ENCODE results near the gene CNFN. TPM values are rescaled to one million over a fixed set of nuclear protein-coding genes. Genes with fewer than 3 reads are reported as not detected.

CNFN gene
- total RNA-seq, 2 experiments from 2014 or later = not detected

DNA sequence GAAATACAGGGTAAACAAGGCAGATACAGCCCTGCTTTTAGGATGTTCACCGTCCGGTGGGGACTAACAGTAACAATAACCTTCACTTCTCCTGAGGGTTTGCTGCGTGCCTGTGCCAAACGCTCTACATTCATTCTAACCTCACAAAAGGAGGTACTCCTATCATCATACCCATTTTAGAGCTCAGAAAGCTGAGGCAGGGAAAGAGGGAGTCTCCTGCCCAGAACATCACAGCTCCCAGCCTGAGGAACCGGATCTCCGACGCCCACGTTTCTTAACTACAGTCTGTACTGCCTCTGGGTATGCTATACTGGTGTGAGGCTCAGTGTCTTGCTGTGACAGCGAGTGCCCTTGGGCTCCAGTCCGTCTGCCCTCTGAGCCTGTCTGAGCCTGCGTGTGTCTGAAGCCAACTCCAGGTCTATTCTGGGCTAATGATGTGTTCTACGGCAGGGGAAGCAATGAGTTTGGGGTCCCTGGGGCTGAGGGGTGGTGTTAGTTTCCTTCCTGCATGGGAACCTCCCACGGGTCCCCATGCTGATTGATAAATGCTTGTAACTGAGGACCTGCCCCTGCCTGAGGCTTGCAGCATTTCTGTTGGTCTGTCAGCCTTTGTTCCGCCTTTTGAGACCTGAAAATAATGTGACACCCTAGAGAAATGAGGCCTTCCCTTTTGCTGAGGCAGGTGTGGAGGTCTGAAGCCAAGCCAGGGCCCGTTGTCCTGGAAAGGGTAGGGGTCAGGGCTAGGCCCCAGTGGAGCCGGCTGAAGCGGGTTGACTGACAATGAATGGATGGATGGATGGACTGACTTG, 32.2 kb upstream of the CNFN start:
- Mint-ChIP-seq H3K4me3 (peak overlapping the region; percentile 92), H3K27me3 (no peaks in the 10 kb centered on the region), H3K36me3 (peaks cover 3% of the 10 kb centered on the region), H3K9me3 (no peaks in the 10 kb centered on the region), H3K4me1 (peaks cover 36% of the 10 kb centered on the region), H3K27ac (peak overlapping the region; percentile 88)
- ATAC-seq (ENCODE audit: low read depth) = no peak
- POLR2A ChIA-PET = interaction anchor here (0.6 to 1.7 kb wide), 5 partner anchors 13 to 346 kb away, joined by 3 to 7 read pairs (median 4); partner anchors contain the start of gene ZNF574
- no peak for DNase-seq

DNA sequence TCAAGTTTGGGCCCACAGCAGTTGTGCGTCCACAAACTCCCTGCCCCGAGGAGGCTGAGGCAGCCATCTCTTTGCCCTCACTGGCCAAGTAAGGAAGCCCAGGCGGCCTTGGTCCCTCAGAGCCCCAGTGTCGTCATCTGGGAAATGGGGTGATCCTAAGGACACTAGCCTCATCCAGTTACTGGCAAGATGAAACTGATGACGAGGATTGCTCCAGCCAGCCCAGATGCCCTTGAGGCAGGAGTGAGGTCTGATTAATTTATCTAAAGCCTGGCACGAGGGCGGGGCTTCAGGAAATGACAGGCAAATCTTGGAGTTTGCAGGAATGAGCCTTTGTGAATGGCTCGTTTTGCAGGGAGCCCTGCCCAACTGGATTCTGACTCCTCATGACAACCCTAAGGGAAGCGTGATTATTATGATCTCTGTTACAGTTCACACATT, 31.5 kb upstream of the CNFN start:
- DNase-seq (no peak), ATAC-seq (ENCODE audit: low read depth) (no peak)
- H3K36me3 Mint-ChIP-seq = peaks cover 3% of the 10 kb centered on the region
- no peaks in the 10 kb centered on the region for H3K27me3 Mint-ChIP-seq
- H3K27ac Mint-ChIP-seq = peak overlapping the region; percentile 43
- peaks cover 36% of the 10 kb centered on the region for H3K4me1 Mint-ChIP-seq
- H3K4me3 Mint-ChIP-seq = peak overlapping the region; percentile 92
- no peaks in the 10 kb centered on the region for H3K9me3 Mint-ChIP-seq
- POLR2A ChIA-PET = no interaction called here

DNA sequence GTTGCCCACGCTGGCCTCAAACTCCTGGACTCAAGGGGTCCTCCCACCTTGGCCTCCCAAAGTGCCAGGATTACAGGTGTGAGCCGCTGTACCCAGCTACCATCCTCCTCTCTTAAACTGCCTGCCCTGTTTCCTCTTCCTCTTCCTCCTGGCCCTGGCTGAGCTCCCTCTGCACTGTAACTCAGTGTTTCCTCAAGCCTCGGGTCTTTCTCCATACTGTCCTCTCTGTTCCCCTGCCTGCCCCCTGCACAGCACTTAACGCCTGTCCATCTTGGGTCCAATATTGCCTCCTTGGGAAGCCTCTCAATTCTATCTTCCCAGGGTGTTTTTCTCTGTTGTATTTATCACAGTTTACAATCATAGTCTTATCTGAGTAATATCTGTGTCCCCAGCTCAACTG, 31.0 kb upstream of the CNFN start:
- no peaks in the 10 kb centered on the region for H3K27me3 Mint-ChIP-seq

DNA sequence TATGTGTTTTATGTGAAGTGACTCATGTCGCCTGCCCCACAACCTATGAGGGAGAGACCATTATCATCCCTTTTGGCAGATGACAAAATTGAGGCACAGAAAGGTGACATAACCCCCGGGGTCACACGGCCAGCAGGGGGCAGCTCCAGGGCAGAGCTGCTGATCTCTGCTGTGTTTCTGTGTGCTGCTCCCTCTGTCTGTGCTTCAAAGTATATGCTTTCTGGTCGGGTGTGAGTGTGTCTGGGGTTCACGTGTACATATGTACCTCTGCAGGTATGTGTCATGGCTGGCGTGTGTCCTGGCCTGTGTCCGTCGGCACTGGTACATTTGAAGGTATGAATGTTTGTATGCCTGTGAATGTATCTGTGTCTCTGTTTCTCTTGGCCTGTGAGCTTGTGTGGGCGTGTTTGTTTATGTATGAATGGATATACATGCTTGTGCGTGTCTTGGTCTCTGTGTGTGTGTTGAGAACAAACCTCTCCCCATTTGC, 30.0 kb upstream of the CNFN start:
- H3K4me3 Mint-ChIP-seq = no peak overlapping the region
- no peaks in the 10 kb centered on the region for H3K27me3 Mint-ChIP-seq
- H3K27ac Mint-ChIP-seq = no peak overlapping the region
- DNase-seq (peak; percentile 82), ATAC-seq (ENCODE audit: low read depth) (peak; percentile 32)
- POLR2A ChIA-PET = interaction anchor here (0.7 kb wide), 2 partner anchors 12 to 307 kb away, joined by 3 to 5 read pairs; no protein-coding TSS in a partner anchor
- H3K36me3 Mint-ChIP-seq = peaks cover 3% of the 10 kb centered on the region
- H3K4me1 Mint-ChIP-seq = peaks cover 36% of the 10 kb centered on the region
- no peaks in the 10 kb centered on the region for H3K9me3 Mint-ChIP-seq

More for the DNA sequence above, 31.0 kb upstream of the CNFN start:
- Mint-ChIP-seq H3K36me3 (peaks cover 3% of the 10 kb centered on the region), H3K9me3 (no peaks in the 10 kb centered on the region), H3K27ac (peak overlapping the region; percentile 43), H3K4me1 (peaks cover 36% of the 10 kb centered on the region), H3K4me3 (peak overlapping the region; percentile 28)
- DNase-seq = no peak
- ATAC-seq (ENCODE audit: low read depth) = no peak
- POLR2A ChIA-PET = no interaction called here

DNA sequence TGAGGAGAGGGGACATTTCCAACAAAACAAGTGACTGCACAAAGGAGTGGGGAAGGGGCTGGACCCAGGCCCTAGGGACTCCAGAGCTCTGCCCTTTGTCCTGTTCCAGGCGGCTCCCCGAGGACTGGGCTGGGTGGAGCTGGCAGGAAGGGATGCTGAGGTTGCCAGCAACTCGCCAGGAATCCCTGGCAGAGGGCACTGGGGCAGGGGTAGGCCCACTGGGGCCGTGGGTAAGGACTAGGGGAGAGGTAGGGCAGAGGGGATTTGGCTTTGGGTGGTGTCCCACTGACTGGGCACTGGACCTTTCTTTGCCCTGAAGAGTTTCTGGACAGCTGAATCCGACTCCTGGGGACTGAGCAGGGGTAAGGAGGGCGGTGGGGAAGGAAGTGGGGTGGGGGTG, 29.2 kb upstream of the CNFN start:
- H3K27me3 Mint-ChIP-seq = no peaks in the 10 kb centered on the region
- no peak overlapping the region for H3K27ac Mint-ChIP-seq
- H3K36me3 Mint-ChIP-seq = peaks cover 3% of the 10 kb centered on the region
- DNase-seq (no peak), ATAC-seq (ENCODE audit: low read depth) (no peak)
- H3K4me3 Mint-ChIP-seq = no peak overlapping the region
- POLR2A ChIA-PET = no interaction called here
- H3K9me3 Mint-ChIP-seq = no peaks in the 10 kb centered on the region
- H3K4me1 Mint-ChIP-seq = peaks cover 34% of the 10 kb centered on the region

DNA sequence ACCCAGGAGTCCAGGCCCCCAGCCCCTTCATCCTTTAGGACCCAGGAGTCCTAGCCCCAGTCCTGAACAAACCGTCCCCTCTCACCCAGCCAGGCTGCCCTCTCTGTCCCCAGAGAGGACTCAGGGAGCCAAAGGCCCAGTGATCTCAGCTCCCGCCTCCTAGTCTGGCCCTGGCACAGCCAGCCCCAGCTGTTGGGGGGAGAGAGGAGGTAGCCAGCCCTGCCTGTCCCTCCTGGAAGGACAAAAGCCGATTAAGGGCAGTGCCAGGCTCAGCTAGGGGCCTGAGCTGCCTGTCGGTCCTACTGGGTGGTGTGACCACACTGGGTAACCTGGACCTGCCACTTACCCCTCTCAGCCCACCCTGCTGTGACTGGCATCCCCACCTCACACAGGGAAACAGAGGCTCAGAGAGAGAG, 22.6 kb upstream of the CNFN start:
- POLR2A ChIA-PET = interaction anchor here (0.6 kb wide), 1 partner anchor 322 kb away, joined by 3 read pairs; no protein-coding TSS in a partner anchor
- Mint-ChIP-seq H3K27ac (no peak overlapping the region), H3K27me3 (no peaks in the 10 kb centered on the region), H3K36me3 (peaks cover 2% of the 10 kb centered on the region), H3K9me3 (no peaks in the 10 kb centered on the region), H3K4me1 (peaks cover 2% of the 10 kb centered on the region), H3K4me3 (no peak overlapping the region)
- no peak for ATAC-seq (ENCODE audit: low read depth)
- DNase-seq = no peak

DNA sequence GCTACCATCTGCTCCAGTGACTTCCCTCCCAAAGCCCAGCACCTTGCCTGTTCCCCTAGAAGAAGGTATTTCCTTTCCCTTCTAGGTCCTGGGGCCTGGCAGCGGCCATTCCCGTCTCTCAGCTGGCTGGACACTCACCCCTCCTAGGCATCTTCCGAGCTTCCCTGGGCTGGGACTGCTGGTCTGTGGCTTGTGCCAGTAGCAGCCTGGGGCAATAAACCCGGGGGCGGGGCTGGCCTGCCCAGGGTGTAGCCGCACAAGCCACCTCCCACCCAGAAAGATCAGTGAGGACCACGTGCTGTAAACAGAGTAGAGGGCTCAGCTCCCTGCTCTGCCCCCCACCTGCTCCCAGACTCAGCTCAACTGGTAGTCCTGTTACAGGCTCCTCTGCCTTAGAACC, 22.1 kb upstream of the CNFN start:
- Mint-ChIP-seq H3K27ac (no peak overlapping the region), H3K4me3 (no peak overlapping the region), H3K4me1 (peaks cover 2% of the 10 kb centered on the region), H3K36me3 (peaks cover 2% of the 10 kb centered on the region), H3K9me3 (no peaks in the 10 kb centered on the region), H3K27me3 (no peaks in the 10 kb centered on the region)
- ATAC-seq (ENCODE audit: low read depth) (no peak), DNase-seq (no peak)
- POLR2A ChIA-PET = interaction anchor here (0.6 kb wide), 1 partner anchor 321 kb away, joined by 3 read pairs; no protein-coding TSS in a partner anchor

DNA sequence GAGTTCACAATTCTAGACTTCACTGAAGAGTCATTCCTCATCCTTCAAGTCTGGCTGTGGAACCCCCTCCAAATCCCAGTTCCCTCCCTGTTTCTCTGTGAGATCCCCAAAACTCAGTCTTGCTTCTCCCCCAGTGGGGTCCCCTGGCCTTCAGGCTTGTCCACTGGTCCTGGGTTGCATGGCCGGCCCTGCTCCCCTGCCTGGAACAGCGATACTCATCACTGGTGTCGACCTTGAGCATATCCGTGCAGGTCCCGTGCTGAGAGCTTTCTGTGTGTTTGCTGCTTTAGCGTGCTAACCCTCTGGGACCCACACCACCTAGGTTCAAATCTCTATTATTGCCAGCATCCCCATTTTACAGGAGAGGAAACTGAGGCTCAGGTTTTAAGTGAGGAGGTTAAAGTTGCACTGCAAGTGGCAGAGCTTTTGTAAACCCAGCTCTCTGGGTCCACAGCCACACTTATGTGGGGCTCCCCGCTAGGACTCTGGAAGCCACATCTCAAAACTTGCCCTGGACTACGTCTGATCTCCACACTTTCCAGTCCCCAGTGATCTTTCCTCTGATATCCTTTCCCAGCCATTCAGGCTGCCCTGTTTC, 21.6 kb upstream of the CNFN start:
- DNase-seq = no peak
- no peak overlapping the region for H3K4me3 Mint-ChIP-seq
- peaks cover 3% of the 10 kb centered on the region for H3K36me3 Mint-ChIP-seq
- POLR2A ChIA-PET = interaction anchor here (0.6 to 1.0 kb wide), 3 partner anchors 12 to 321 kb away, joined by 3 to 8 read pairs (median 3); no protein-coding TSS in a partner anchor
- H3K27ac Mint-ChIP-seq = peak overlapping the region; percentile 19
- H3K9me3 Mint-ChIP-seq = no peaks in the 10 kb centered on the region
- no peak for ATAC-seq (ENCODE audit: low read depth)
- no peaks in the 10 kb centered on the region for H3K27me3 Mint-ChIP-seq
- peaks cover 2% of the 10 kb centered on the region for H3K4me1 Mint-ChIP-seq

DNA sequence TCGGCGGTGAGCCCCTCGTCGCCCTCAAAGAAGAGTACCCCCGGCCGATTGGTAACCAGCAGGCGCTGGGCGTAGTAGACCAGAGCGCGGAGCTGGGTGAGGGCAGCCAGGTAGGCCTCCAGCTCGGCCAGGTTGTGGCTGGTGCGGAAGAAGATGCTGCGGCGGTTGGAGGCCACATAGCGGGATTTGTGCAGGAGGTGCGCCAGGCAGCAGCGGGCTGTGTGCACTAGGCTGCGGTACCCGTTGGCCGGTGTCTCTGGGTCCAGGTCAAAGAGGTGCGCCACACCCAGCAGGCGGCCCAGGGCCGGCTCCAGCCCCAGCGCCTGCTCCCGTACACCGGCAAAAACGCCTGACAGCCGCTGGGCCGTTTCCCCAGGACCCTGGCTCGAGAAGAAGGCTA, 20.3 kb upstream of the CNFN start:
- no peak overlapping the region for H3K27ac Mint-ChIP-seq
- H3K27me3 Mint-ChIP-seq = no peaks in the 10 kb centered on the region
- H3K4me3 Mint-ChIP-seq = no peak overlapping the region
- H3K9me3 Mint-ChIP-seq = no peaks in the 10 kb centered on the region
- no peak for ATAC-seq (ENCODE audit: low read depth)
- POLR2A ChIA-PET = no interaction called here
- no peak for DNase-seq
- peaks cover 6% of the 10 kb centered on the region for H3K36me3 Mint-ChIP-seq
- peaks cover 2% of the 10 kb centered on the region for H3K4me1 Mint-ChIP-seq

DNA sequence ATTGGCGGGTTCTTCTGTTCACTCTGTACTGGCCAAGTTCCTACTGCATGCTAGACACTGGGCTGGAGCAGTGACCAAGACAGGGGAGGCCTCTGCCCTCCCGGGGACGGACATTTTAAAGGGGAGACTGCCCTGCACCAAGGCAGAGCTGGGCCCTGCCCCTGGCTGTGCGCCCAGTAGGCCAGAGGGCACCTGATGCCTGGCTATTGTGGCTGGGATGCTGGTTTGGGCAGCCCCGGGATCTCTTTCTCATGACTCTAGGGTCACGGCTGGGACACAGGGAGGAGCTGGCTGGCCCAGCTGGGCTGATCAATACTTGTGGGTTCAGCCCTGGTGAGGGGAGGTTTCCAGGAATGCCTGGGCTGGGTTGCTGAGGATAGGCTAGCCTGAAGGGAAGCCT, 19.4 kb upstream of the CNFN start:
- Mint-ChIP-seq H3K36me3 (peaks cover 6% of the 10 kb centered on the region), H3K9me3 (no peaks in the 10 kb centered on the region), H3K27ac (no peak overlapping the region), H3K4me1 (peaks cover 2% of the 10 kb centered on the region), H3K27me3 (no peaks in the 10 kb centered on the region), H3K4me3 (no peak overlapping the region)
- ATAC-seq (ENCODE audit: low read depth) (no peak), DNase-seq (no peak)
- POLR2A ChIA-PET = no interaction called here

DNA sequence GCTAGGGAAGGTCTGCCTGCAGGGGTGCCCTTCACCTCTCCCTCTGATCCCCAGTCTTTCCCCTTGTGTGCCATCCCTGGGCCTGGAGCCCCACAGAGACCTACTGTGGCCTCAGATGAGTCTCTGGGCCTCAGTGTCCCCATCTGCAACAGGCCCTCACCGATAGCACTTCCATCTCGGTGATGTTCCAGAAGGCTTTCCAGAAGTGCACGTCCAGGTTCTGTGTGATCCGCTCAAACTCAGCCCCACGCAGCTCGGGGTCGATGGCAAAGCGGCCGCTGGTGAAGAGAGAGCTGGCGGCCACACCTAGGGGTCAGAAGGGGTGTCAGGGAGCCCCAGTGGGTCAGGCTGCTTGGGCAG, 17.7 kb upstream of the CNFN start:
- H3K27ac Mint-ChIP-seq = no peak overlapping the region
- no peak for ATAC-seq (ENCODE audit: low read depth)
- POLR2A ChIA-PET = no interaction called here
- H3K36me3 Mint-ChIP-seq = peaks cover 7% of the 10 kb centered on the region
- H3K27me3 Mint-ChIP-seq = no peaks in the 10 kb centered on the region
- H3K4me3 Mint-ChIP-seq = no peak overlapping the region
- H3K4me1 Mint-ChIP-seq = peaks cover 2% of the 10 kb centered on the region
- H3K9me3 Mint-ChIP-seq = no peaks in the 10 kb centered on the region
- no peak for DNase-seq

DNA sequence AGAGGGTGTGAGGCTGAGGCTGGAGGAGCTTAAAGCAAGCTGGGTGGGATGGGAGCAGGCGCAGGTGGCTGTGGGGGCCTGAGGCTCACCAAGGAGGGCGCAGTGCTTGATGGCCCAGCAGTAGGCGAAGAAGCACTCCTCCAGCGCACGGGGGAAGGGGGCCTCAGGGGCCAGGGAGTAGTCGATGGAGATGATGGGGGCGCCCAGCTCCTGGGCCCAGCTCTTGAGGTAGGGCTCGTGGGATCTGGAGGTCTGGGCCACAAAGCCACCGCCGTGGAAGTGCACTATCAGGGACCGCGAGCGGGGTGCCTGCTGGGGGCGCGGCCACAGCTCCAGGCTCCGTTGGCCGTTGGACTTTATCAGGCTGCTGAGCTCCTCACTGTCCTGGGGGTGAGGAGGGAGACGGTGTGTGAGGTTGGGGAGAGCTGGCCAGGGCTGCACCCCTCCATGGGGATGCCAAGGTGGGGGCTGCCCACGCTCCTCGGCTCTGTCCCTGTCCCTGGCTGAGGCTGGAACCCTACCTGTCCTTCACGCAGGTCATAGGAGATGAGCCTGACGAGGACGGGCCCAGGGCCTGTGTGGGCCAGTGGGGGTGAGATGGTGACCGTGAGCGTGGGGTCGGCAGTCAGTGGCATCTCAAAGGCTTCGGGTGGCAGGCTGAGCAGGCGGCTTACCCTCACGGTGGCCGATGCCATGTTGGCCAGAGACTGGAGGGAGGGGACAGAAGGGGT, 17.2 kb upstream of the CNFN start:
- Mint-ChIP-seq H3K27ac (no peak overlapping the region), H3K4me3 (no peak overlapping the region), H3K4me1 (peaks cover 2% of the 10 kb centered on the region), H3K27me3 (no peaks in the 10 kb centered on the region), H3K36me3 (peaks cover 7% of the 10 kb centered on the region), H3K9me3 (no peaks in the 10 kb centered on the region)
- no peak for ATAC-seq (ENCODE audit: low read depth)
- POLR2A ChIA-PET = interaction anchor here (1.0 kb wide), 1 partner anchor 10 kb away, joined by 3 read pairs; no protein-coding TSS in a partner anchor
- no peak for DNase-seq

DNA sequence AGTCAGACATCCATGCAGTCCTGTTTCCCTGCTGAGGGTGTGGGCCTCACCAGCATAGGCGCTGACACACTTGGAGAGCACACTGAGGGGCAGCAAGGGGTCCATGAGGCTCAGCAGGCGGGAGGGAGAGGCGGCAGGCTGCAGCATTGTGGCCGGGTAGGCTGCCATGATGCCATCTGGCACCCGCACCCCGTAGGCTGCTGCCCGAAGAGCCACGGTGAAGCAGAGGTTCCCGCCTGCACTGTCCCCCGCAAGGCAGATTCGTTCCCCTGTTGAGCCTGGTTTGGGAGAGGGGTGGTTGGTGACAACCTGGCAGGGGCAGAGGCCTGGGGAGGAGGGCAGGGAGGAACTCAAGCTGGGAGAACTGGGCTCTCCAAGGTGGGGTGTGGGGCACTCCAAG, 16.0 kb upstream of the CNFN start:
- Mint-ChIP-seq H3K4me3 (no peak overlapping the region), H3K27ac (no peak overlapping the region), H3K4me1 (peaks cover 7% of the 10 kb centered on the region), H3K9me3 (no peaks in the 10 kb centered on the region), H3K36me3 (peaks cover 10% of the 10 kb centered on the region), H3K27me3 (no peaks in the 10 kb centered on the region)
- DNase-seq (no peak), ATAC-seq (ENCODE audit: low read depth) (no peak)
- POLR2A ChIA-PET = no interaction called here
